HG03342 (cell line): Measurements from ENCODE around the gene PPP6R2.

Experiments
- ATAC-seq: cut with Tn5 transposase; IDR thresholded peaks from one replicate; pipeline ENCODE4 v1.9.1; 2021; ENCODE audit warnings: mild to moderate bottlenecking, moderate library complexity; ENCODE audit not compliant: unreplicated experiment

The PPP6R2 gene

GRCh38 chr22:50305923-50306566 lies 37.1 kb upstream of the PPP6R2 start:
- no peak for ATAC-seq

GRCh38 chr22:50306753-50307749 lies 36.1 kb upstream of the PPP6R2 start, which contains the start of gene PLXNB2:
TSS of gene PLXNB2 (minus strand) at chr22:50307646. CDS start at chr22:50290584, 17,062 bp downstream.
- no peak for ATAC-seq

GRCh38 chr22:50307890-50308596 lies 35.1 kb upstream of the PPP6R2 start:
- no peak for ATAC-seq

- ATAC-seq: no peak
Measured at GRCh38 chr22:50308597-50308935, 34.6 kb upstream of the PPP6R2 start.

GRCh38 chr22:50308986-50309600 lies 34.0 kb upstream of the PPP6R2 start:
- no peak for ATAC-seq

- ATAC-seq: no peak
Measured at GRCh38 chr22:50309601-50309991, 33.5 kb upstream of the PPP6R2 start.

- no peak for ATAC-seq
Measured at GRCh38 chr22:50310031-50310722, 33.0 kb upstream of the PPP6R2 start.

GRCh38 chr22:50310949-50311444 lies 32.1 kb upstream of the PPP6R2 start:
- no peak for ATAC-seq

- ATAC-seq: no peak
Measured at GRCh38 chr22:50311606-50312351, 31.3 kb upstream of the PPP6R2 start.

GRCh38 chr22:50312371-50312770 lies 30.8 kb upstream of the PPP6R2 start:
- ATAC-seq: no peak

GRCh38 chr22:50313021-50313420 lies 30.1 kb upstream of the PPP6R2 start:
- no peak for ATAC-seq

- ATAC-seq: no peak
Measured at GRCh38 chr22:50313600-50313999, 29.5 kb upstream of the PPP6R2 start.

GRCh38 chr22:50314081-50314454 lies 29.1 kb upstream of the PPP6R2 start:
- ATAC-seq: no peak

GRCh38 chr22:50314455-50315288 lies 28.5 kb upstream of the PPP6R2 start:
- ATAC-seq: peak; percentile 69

GRCh38 chr22:50315289-50316113 lies 27.6 kb upstream of the PPP6R2 start:
- no peak for ATAC-seq

GRCh38 chr22:50316114-50317065 lies 26.7 kb upstream of the PPP6R2 start:
- ATAC-seq: no peak

GRCh38 chr22:50317178-50317577 lies 25.9 kb upstream of the PPP6R2 start:
- ATAC-seq: no peak
